HG02798 (cell line): ENCODE measurements around the gene LAMC1.
"Not testable (repeated sequence)": the region's sequence is repeated elsewhere in the genome, so short reads cannot be mapped to it uniquely, and the experiment has no call there.

Experiments
- ATAC-seq: cut with Tn5 transposase; IDR thresholded peaks from one replicate; pipeline ENCODE4 v1.9.1; 2021; ENCODE audit warnings: mild to moderate bottlenecking; ENCODE audit not compliant: unreplicated experiment, poor library complexity

LAMC1 gene

GRCh38 chr1:183142171-183142570 is 119.0 kb downstream of the LAMC1 start:
- no peak for ATAC-seq

GRCh38 chr1:183143576-183144315 is 120.5 kb downstream of the LAMC1 start:
- no peak for ATAC-seq

- ATAC-seq = no peak
These were observed 121.5 kb downstream of the LAMC1 start for GRCh38 chr1:183144752-183145151.

GRCh38 chr1:183147735-183148134 is 124.5 kb downstream of the LAMC1 start:
- ATAC-seq = no peak

GRCh38 chr1:183148599-183148998 is 125.4 kb downstream of the LAMC1 start:
- no peak for ATAC-seq

- no peak for ATAC-seq
These were observed 126.1 kb downstream of the LAMC1 start for GRCh38 chr1:183149273-183149672.

GRCh38 chr1:183150032-183150431 is 126.8 kb downstream of the LAMC1 start:
- not testable (repeated sequence) for ATAC-seq

GRCh38 chr1:183150445-183150844 is 127.2 kb downstream of the LAMC1 start:
- ATAC-seq = no peak

GRCh38 chr1:183152180-183152579 is 129.0 kb downstream of the LAMC1 start:
- ATAC-seq = no peak

- no peak for ATAC-seq
These were observed 132.7 kb downstream of the LAMC1 start for GRCh38 chr1:183155939-183156338.

- no peak for ATAC-seq
These were observed 136.7 kb downstream of the LAMC1 start for GRCh38 chr1:183159960-183160359.

GRCh38 chr1:183161391-183161790 is 138.2 kb downstream of the LAMC1 start:
- ATAC-seq = no peak

- ATAC-seq = no peak
These were observed 140.1 kb downstream of the LAMC1 start for GRCh38 chr1:183163316-183163715.

- no peak for ATAC-seq
These were observed 141.1 kb downstream of the LAMC1 start for GRCh38 chr1:183164340-183164739.

GRCh38 chr1:183164963-183165362 is 141.7 kb downstream of the LAMC1 start:
- no peak for ATAC-seq

- ATAC-seq = no peak
These were observed 142.2 kb downstream of the LAMC1 start for GRCh38 chr1:183165456-183165855.

- ATAC-seq = no peak
These were observed 143.2 kb downstream of the LAMC1 start for GRCh38 chr1:183166454-183166853.

GRCh38 chr1:183167676-183168075 is 144.5 kb downstream of the LAMC1 start:
- no peak for ATAC-seq

- ATAC-seq = no peak
These were observed 145.1 kb downstream of the LAMC1 start for GRCh38 chr1:183168308-183168707.

GRCh38 chr1:183173828-183174227 is 150.6 kb downstream of the LAMC1 start:
- no peak for ATAC-seq

GRCh38 chr1:183175631-183176030 is 152.4 kb downstream of the LAMC1 start:
- ATAC-seq = no peak

- ATAC-seq = no peak
These were observed 155.3 kb downstream of the LAMC1 start for GRCh38 chr1:183178545-183178944.
